ENCODE measurements around the gene TECPR2. TPM values are rescaled to one million over a fixed set of nuclear protein-coding genes. Genes with fewer than 3 reads are reported as not detected.
"Not testable (repeated sequence)": the region's sequence is repeated elsewhere in the genome, so short reads cannot be mapped to it uniquely, and the experiment has no call there.

The TECPR2 gene
- total and polyA plus RNA-seq, 4 donors = 2.0 to 12.6 (median 5.2) TPM

DNA sequence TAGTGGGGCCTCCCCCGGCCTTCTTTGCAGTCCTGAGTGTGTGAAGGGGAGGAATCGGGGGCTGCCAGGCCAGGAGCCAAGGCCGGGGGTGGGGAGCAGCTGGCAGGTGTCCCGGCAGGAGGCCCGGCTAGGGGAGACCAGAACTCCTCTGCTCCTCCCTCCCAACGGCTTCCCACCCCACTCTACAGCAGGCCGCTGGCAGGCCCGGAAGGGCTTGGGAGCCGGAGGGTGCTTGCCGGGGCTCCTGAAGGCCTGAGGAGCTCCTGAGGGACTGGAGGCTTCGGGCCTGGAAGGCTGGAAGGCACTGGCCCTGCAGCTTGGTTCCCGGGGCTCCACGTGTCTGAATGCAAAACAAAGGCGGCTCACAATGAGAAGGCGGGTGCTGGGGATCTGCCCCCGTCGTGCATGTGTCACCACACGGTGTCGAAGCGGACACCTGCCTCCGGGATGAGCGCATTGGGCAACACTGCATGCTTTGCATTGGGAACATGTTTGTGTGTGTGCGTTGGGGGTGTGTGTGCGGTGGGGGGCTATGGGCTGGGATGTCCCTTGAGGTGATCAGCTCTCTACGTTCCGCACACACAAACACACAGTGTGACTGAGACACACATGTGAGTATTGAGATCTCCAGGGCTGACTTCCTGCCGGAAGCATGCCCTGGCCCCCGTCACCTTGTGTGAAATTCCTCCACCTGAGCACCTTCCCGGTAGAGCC lies 177.7 kb downstream of the TECPR2 start:
- Histone ChIP-seq H3K27me3 (ENCODE audit: control insufficient read depth in 4 of 4, insufficient read depth in 4 of 4, low read length in 3 of 4) (no peaks in the 10 kb centered on the region), H3K9me3 (ENCODE audit: control insufficient read depth in 4 of 4, low read length in 3 of 4) (no peaks in the 10 kb centered on the region), H3K36me3 (ENCODE audit: control insufficient read depth in 4 of 4, insufficient read depth in 3 of 4, low read depth in 1 of 4, low read length in 3 of 4) (no peaks in the 10 kb centered on the region), H3K4me1 (ENCODE audit: control insufficient read depth in 4 of 4, insufficient read depth in 4 of 4, low read length in 3 of 4) (peaks cover 0 to 7% (median 1%) of the 10 kb centered on the region in 4 donors), H3K9ac (ENCODE audit: low read depth in 1 of 2, low read length in 2 of 2) (no peak overlapping the region), H3K27ac (ENCODE audit: low read depth in 1 of 2, low read length in 2 of 2) (no peak overlapping the region), H3K4me3 (ENCODE audit: low read depth in 1 of 3, low read length in 3 of 3) (no peak overlapping the region)
- TF ChIP-seq EGR1 (IDR thresholded peaks at IDR 0.05; ENCODE audit: low read depth in 2 of 2) (no peak), TAF1 (conservative IDR thresholded peaks at IDR 0.05) (no peak), JUND (IDR thresholded peaks at IDR 0.05) (no peak), FOXA1 (IDR thresholded peaks at IDR 0.05) (no peak), RAD21 (IDR thresholded peaks at IDR 0.05) (no peak), HNF4G (IDR thresholded peaks at IDR 0.05) (no peak), HNF4A (conservative IDR thresholded peaks at IDR 0.05) (no peak), SP1 (IDR thresholded peaks at IDR 0.05) (no peak), RXRA (IDR thresholded peaks at IDR 0.05) (no peak), FOXA2 (IDR thresholded peaks at IDR 0.05) (no peak), ZBTB33 (IDR thresholded peaks at IDR 0.05) (no peak), NR2F2 (IDR thresholded peaks at IDR 0.05) (no peak), YY1 (IDR thresholded peaks at IDR 0.05) (no peak), MAX (IDR thresholded peaks at IDR 0.05) (no peak), GABPA (IDR thresholded peaks at IDR 0.05 in 1 of 2, conservative IDR thresholded peaks at IDR 0.05 in 1 of 2) (no peak)
- TF ChIP-seq, protein P1, sequence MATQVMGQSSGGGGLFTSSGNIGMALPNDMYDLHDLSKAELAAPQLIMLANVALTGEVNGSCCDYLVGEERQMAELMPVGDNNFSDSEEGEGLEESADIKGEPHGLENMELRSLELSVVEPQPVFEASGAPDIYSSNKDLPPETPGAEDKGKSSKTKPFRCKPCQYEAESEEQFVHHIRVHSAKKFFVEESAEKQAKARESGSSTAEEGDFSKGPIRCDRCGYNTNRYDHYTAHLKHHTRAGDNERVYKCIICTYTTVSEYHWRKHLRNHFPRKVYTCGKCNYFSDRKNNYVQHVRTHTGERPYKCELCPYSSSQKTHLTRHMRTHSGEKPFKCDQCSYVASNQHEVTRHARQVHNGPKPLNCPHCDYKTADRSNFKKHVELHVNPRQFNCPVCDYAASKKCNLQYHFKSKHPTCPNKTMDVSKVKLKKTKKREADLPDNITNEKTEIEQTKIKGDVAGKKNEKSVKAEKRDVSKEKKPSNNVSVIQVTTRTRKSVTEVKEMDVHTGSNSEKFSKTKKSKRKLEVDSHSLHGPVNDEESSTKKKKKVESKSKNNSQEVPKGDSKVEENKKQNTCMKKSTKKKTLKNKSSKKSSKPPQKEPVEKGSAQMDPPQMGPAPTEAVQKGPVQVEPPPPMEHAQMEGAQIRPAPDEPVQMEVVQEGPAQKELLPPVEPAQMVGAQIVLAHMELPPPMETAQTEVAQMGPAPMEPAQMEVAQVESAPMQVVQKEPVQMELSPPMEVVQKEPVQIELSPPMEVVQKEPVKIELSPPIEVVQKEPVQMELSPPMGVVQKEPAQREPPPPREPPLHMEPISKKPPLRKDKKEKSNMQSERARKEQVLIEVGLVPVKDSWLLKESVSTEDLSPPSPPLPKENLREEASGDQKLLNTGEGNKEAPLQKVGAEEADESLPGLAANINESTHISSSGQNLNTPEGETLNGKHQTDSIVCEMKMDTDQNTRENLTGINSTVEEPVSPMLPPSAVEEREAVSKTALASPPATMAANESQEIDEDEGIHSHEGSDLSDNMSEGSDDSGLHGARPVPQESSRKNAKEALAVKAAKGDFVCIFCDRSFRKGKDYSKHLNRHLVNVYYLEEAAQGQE (IDR thresholded peaks at IDR 0.05) = no peak
- TF ChIP-seq, protein P2, sequence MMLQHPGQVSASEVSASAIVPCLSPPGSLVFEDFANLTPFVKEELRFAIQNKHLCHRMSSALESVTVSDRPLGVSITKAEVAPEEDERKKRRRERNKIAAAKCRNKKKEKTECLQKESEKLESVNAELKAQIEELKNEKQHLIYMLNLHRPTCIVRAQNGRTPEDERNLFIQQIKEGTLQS (IDR thresholded peaks at IDR 0.05) = no peak
- TF ChIP-seq, protein P3, sequence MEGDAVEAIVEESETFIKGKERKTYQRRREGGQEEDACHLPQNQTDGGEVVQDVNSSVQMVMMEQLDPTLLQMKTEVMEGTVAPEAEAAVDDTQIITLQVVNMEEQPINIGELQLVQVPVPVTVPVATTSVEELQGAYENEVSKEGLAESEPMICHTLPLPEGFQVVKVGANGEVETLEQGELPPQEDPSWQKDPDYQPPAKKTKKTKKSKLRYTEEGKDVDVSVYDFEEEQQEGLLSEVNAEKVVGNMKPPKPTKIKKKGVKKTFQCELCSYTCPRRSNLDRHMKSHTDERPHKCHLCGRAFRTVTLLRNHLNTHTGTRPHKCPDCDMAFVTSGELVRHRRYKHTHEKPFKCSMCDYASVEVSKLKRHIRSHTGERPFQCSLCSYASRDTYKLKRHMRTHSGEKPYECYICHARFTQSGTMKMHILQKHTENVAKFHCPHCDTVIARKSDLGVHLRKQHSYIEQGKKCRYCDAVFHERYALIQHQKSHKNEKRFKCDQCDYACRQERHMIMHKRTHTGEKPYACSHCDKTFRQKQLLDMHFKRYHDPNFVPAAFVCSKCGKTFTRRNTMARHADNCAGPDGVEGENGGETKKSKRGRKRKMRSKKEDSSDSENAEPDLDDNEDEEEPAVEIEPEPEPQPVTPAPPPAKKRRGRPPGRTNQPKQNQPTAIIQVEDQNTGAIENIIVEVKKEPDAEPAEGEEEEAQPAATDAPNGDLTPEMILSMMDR (IDR thresholded peaks at IDR 0.05; ENCODE audit: low read depth, low read length, missing input control) = no peak
- no peak for DNase-seq (ENCODE audit: low spot score)
- WGBS = 77% methylated on average over 29 of the region's 29 CpGs

DNA sequence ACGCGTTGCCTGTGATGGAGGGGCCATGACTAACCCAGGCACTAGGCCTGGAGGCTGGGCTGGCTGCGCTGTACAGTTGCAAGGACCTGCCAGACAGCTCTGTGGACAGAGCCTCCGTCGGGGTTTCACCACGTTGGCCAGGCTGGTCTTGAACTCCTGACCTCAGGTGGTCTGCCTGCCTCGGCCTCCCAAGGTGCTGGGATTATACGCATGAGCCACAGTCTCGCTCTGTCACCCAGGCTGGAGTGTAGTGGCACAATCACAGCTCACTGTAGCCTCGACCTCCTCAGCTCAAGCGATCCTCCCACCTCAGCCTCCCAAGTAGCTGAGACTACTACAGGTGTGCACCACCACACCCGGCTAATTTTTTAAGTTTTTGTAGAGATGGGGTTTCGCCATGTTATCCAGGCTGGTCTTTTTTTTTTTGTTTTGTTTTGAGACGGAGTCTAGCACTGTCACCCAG lies 178.3 kb downstream of the TECPR2 start:
- not testable (repeated sequence) for H3K36me3 ChIP-seq (ENCODE audit: control insufficient read depth in 4 of 4, insufficient read depth in 3 of 4, low read depth in 1 of 4, low read length in 3 of 4); H3K27ac ChIP-seq (ENCODE audit: low read depth in 1 of 2, low read length in 2 of 2); H3K9ac ChIP-seq (ENCODE audit: low read depth in 1 of 2, low read length in 2 of 2); H3K9me3 ChIP-seq (ENCODE audit: control insufficient read depth in 4 of 4, low read length in 3 of 4); DNase-seq (ENCODE audit: low spot score); H3K27me3 ChIP-seq (ENCODE audit: control insufficient read depth in 4 of 4, insufficient read depth in 4 of 4, low read length in 3 of 4); H3K4me3 ChIP-seq (ENCODE audit: low read depth in 1 of 3, low read length in 3 of 3); H3K4me1 ChIP-seq (ENCODE audit: control insufficient read depth in 4 of 4, insufficient read depth in 4 of 4, low read length in 3 of 4)
- 96% methylated on average over 14 of the region's 14 CpGs for whole genome bisulfite sequencing
